HepG2 (cell line): ENCODE measurements around the gene HINT2. TPM values are rescaled to one million over a fixed set of nuclear protein-coding genes. Genes with fewer than 3 reads are reported as not detected.

Experiments
- CBX2 ChIP-seq, 2 experiments: fragments of 200-600 bp in 1 of 2; sonication (generic); formaldehyde crosslinking in 1 of 2; IDR thresholded peaks; 2 replicates each; pipeline versions ENCODE4 v1.7.0 to v1.8.1; 2018 to 2022; ENCODE audit warnings: low read depth in 2 of 2, low read length in 1 of 2, mild to moderate bottlenecking in 1 of 2, missing genetic modification reagents in 1 of 2
- FOXA3 ChIP-seq: IDR thresholded peaks from 2 replicates; pipeline ENCODE4 v1.6.1; 2016; ENCODE audit warnings: missing genetic modification reagents, missing compliant biosample characterization
- HDAC1 ChIP-seq: sonication (generic); formaldehyde crosslinking; IDR thresholded peaks from 2 replicates; pipeline ENCODE4 v1.5.1; 2020; ENCODE audit warnings: mild to moderate bottlenecking, missing genetic modification reagents
- NFAT5 ChIP-seq: sonication (generic); formaldehyde crosslinking; IDR thresholded peaks from 2 replicates; pipeline ENCODE4 v1.4.0; 2020; ENCODE audit warnings: missing genetic modification reagents
- PPARG ChIP-seq: conservative IDR thresholded peaks from 2 replicates; pipeline ENCODE4 v1.6.1; 2016; ENCODE audit warnings: missing biosample characterization, missing genetic modification reagents
- RBFOX2 ChIP-seq: fragments of 200-400 bp; formaldehyde crosslinking; IDR thresholded peaks from 2 replicates; pipeline ENCODE4 v1.6.1; 2017; ENCODE audit warnings: low read depth, mild to moderate bottlenecking, low read length
- ZNF512B ChIP-seq: sonication (generic); formaldehyde crosslinking; IDR thresholded peaks from 2 replicates; pipeline ENCODE4 v1.5.1; 2020; ENCODE audit warnings: missing genetic modification reagents, mild to moderate bottlenecking, borderline replicate concordance
- ZNF800 ChIP-seq: sonication (generic); formaldehyde crosslinking; IDR thresholded peaks from 2 replicates; pipeline ENCODE4 v1.4.0; 2020; ENCODE audit warnings: missing genetic modification reagents
- polyA plus RNA-seq, 8 experiments: library from polyadenylated mRNA; depleted of rRNA in 3 of 8; stranded (reverse) in 7 of 8; unstranded in 1 of 8; fragments of >200 nt; fragmentation: Illumina TruSeq in 4 of 8; extraction: Trizol in 4 of 8; gene quantifications; 2 replicates each; pipeline versions ENCODE4 v1.2.1 to v1.2.3, GENCODE V29; 2011 to 2016; ENCODE audit warnings: low read depth in 4 of 8, missing spikeins in 1 of 8, mixed read lengths in 1 of 8; ENCODE audit not compliant: insufficient read depth in 1 of 8
- total RNA-seq, 5 experiments: library from RNA; depleted of rRNA; stranded (reverse); fragments of >200 nt; fragmentation: Illumina TruSeq; extraction: Trizol; gene quantifications; 2 replicates each; pipeline ENCODE4 v1.2.3, GENCODE V29; 2016; ENCODE audit warnings: low read depth in 1 of 5

Gene HINT2
- total and polyA plus RNA-seq, 2 of the 13 experiments (the other 11 are each of a cell fraction or from before 2014, with no cell fraction given), result 37.9 to 56.2 TPM

DNA sequence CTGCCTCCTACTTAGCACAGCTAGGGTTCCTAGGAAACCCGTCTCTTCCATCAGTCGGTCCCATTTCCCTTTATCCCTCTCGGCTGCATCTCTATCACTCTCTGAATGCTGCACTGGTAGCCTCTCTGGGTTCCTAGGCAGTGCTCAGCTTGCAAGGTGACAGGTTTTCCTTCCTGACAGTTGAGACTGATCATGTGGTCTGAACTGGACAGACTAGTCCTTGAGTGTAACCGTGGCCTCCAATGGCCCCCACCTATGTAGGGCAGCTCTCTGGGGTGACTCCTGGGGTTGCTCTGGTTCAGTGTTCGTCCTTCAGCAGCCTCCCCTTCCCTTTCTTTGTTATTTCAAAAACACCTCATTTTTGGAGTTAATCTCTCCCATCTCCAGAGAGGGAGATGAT is 18.0 kb upstream of the HINT2 start (continued):
- TF ChIP-seq NFAT5 (CRISPR knock-in tag), result no peak
- TF ChIP-seq RBFOX2, result no peak
- TF ChIP-seq PPARG (CRISPR knock-in tag), result no peak
- TF ChIP-seq FOXA3, result no peak
- TF ChIP-seq ZNF512B (CRISPR knock-in tag), result no peak
- TF ChIP-seq HDAC1 (CRISPR knock-in tag), result no peak
- TF ChIP-seq ZNF800, result no peak
- TF ChIP-seq CBX2 (IDR thresholded peaks at IDR 0.05; ENCODE audit: low read depth, low read length), result no peak
- TF ChIP-seq CBX2 (CRISPR knock-in tag; IDR thresholded peaks at IDR 0.05; ENCODE audit: low read depth), result no peak
